DOHH2 (cell line): ENCODE measurements around the gene SPDYE8.
A peak's percentile ranks its signal among the peaks of the same experiment; 100 is the strongest.
"Not testable (repeated sequence)": the region's sequence is repeated elsewhere in the genome, so short reads cannot be mapped to it uniquely, and the experiment has no call there.

Experiments used
- H3F3A ChIP-seq: fragments of 200-600 bp; sonication (generic), shearing (Covaris generic); 2 replicates; pipeline ENCODE4 v1.6.0; 2016; ENCODE audit warnings: antibody characterized with exemption, mild to moderate bottlenecking; ENCODE audit not compliant: control insufficient read depth, insufficient read depth
- H3K27ac ChIP-seq: fragments of 200-600 bp; sonication (generic); 2 replicates; pipeline ENCODE4 v1.5.1; 2014; ENCODE audit warnings: low read depth, mild to moderate bottlenecking, low read length, moderate library complexity
- H3K27me3 ChIP-seq: fragments of 200-600 bp; sonication (generic); 2 replicates; pipeline ENCODE4 v1.6.1; 2014; ENCODE audit warnings: mild to moderate bottlenecking, low read length, mixed read lengths; ENCODE audit not compliant: control insufficient read depth
- H3K36me3 ChIP-seq: fragments of 200-600 bp; sonication (generic); 2 replicates; pipeline ENCODE4 v1.6.1; 2014; ENCODE audit warnings: mild to moderate bottlenecking, low read length, moderate library complexity, mixed read lengths; ENCODE audit not compliant: control insufficient read depth
- H3K4me1 ChIP-seq: fragments of 200-600 bp; sonication (generic); 2 replicates; pipeline ENCODE4 v1.6.1; 2014; ENCODE audit warnings: mild to moderate bottlenecking, low read length, mixed read lengths; ENCODE audit not compliant: control insufficient read depth
- H3K4me2 ChIP-seq: fragments of 200-600 bp; sonication (generic); 2 replicates; pipeline ENCODE4 v1.6.0; 2014; ENCODE audit warnings: mild to moderate bottlenecking, low read length, moderate library complexity
- H3K4me3 ChIP-seq: fragments of 200-600 bp; sonication (generic); 2 replicates; pipeline ENCODE4 v1.5.1; 2014; ENCODE audit warnings: mild to moderate bottlenecking, low read length, mixed read lengths
- H3K79me2 ChIP-seq: fragments of 200-600 bp; sonication (generic); 2 replicates; pipeline ENCODE4 v1.6.1; 2014; ENCODE audit warnings: mild to moderate bottlenecking, low read length, mixed read lengths; ENCODE audit not compliant: control insufficient read depth
- H3K9me2 ChIP-seq: fragments of 200-600 bp; sonication (generic); replicated peaks from 2 replicates; pipeline ENCODE4 v1.6.1; 2014; ENCODE audit warnings: mild to moderate bottlenecking, low read length, mixed read lengths; ENCODE audit not compliant: control insufficient read depth
- H3K9me3 ChIP-seq: fragments of 200-600 bp; sonication (generic); 2 replicates; pipeline ENCODE4 v1.6.1; 2014; ENCODE audit warnings: antibody characterized with exemption, low read length, mixed read lengths; ENCODE audit not compliant: control insufficient read depth, insufficient read depth
- H4K20me1 ChIP-seq: fragments of 200-600 bp; sonication (generic); 2 replicates; pipeline ENCODE4 v1.6.0; 2014; ENCODE audit warnings: low read depth, mild to moderate bottlenecking, antibody characterized with exemption, low read length, moderate library complexity; ENCODE audit not compliant: control insufficient read depth, insufficient read depth

Gene SPDYE8

GRCh38 chr7:73029666-73030065 is at the start of gene SPDYE8:
SPDYE8 (minus strand) TSS chr7:73029766; CDS start chr7:73027966, 1,800 bp downstream.
- not testable (repeated sequence) for H3K4me3 ChIP-seq, H3K4me2 ChIP-seq, H3K27me3 ChIP-seq, H3K4me1 ChIP-seq, H3K9me2 ChIP-seq, H3K79me2 ChIP-seq, H4K20me1 ChIP-seq, H3K9me3 ChIP-seq, H3K36me3 ChIP-seq, H3F3A ChIP-seq, H3K27ac ChIP-seq

GRCh38 chr7:73057811-73058210 is 28.2 kb upstream of the SPDYE8 start, which contains the start of gene SPDYE11:
SPDYE11 (minus strand) TSS chr7:73057911; CDS start chr7:73056111, 1,800 bp downstream.
- H3K79me2 ChIP-seq, H3F3A ChIP-seq, H3K27me3 ChIP-seq, H4K20me1 ChIP-seq, H3K9me3 ChIP-seq, H3K9me2 ChIP-seq, H3K4me3 ChIP-seq, H3K4me1 ChIP-seq, H3K4me2 ChIP-seq, H3K36me3 ChIP-seq, H3K27ac ChIP-seq: not testable (repeated sequence)

- not testable (repeated sequence) for H3K79me2 ChIP-seq, H3K9me3 ChIP-seq, H3K9me2 ChIP-seq, H3K4me1 ChIP-seq, H3F3A ChIP-seq, H3K27me3 ChIP-seq, H3K36me3 ChIP-seq, H3K27ac ChIP-seq, H4K20me1 ChIP-seq
- Histone ChIP-seq H3K4me2 (peak overlapping the region; percentile 69), H3K4me3 (peak overlapping the region; percentile 70)
Measured at GRCh38 chr7:73006491-73006890, 23.1 kb downstream of the SPDYE8 start.

GRCh38 chr7:73005693-73006447 is 23.7 kb downstream of the SPDYE8 start:
- not testable (repeated sequence) for H3K9me3 ChIP-seq, H3K9me2 ChIP-seq, H3K79me2 ChIP-seq, H3K36me3 ChIP-seq, H3F3A ChIP-seq, H4K20me1 ChIP-seq, H3K27me3 ChIP-seq, H3K4me1 ChIP-seq
- H3K27ac ChIP-seq: peak overlapping the region; percentile 74
- H3K4me2 ChIP-seq: peak overlapping the region; percentile 59
- peak overlapping the region; percentile 80 for H3K4me3 ChIP-seq

- H3K27ac ChIP-seq: peak overlapping the region; percentile 74
- not testable (repeated sequence) for H3F3A ChIP-seq, H3K9me3 ChIP-seq, H3K4me1 ChIP-seq, H3K27me3 ChIP-seq, H3K9me2 ChIP-seq, H4K20me1 ChIP-seq, H3K36me3 ChIP-seq, H3K79me2 ChIP-seq
- H3K4me2 ChIP-seq: peak overlapping the region; percentile 59
- peak overlapping the region; percentile 80 for H3K4me3 ChIP-seq
Measured at GRCh38 chr7:73005356-73005692, 24.2 kb downstream of the SPDYE8 start.

GRCh38 chr7:72997887-72998468 is 31.6 kb downstream of the SPDYE8 start:
- H3K4me1 ChIP-seq, H4K20me1 ChIP-seq, H3K36me3 ChIP-seq, H3K27me3 ChIP-seq, H3K4me2 ChIP-seq, H3F3A ChIP-seq, H3K4me3 ChIP-seq, H3K27ac ChIP-seq, H3K9me3 ChIP-seq, H3K9me2 ChIP-seq, H3K79me2 ChIP-seq: not testable (repeated sequence)

GRCh38 chr7:72997447-72997846 is 32.1 kb downstream of the SPDYE8 start:
- not testable (repeated sequence) for H3K4me3 ChIP-seq, H3K27ac ChIP-seq, H3K9me3 ChIP-seq, H3F3A ChIP-seq, H3K79me2 ChIP-seq, H3K4me2 ChIP-seq, H3K27me3 ChIP-seq, H4K20me1 ChIP-seq, H3K9me2 ChIP-seq, H3K4me1 ChIP-seq, H3K36me3 ChIP-seq

GRCh38 chr7:72995484-72995883 is 34.1 kb downstream of the SPDYE8 start:
- not testable (repeated sequence) for H3F3A ChIP-seq, H3K27me3 ChIP-seq, H3K4me2 ChIP-seq, H3K9me3 ChIP-seq, H3K79me2 ChIP-seq, H3K36me3 ChIP-seq, H4K20me1 ChIP-seq, H3K4me1 ChIP-seq, H3K4me3 ChIP-seq, H3K27ac ChIP-seq, H3K9me2 ChIP-seq
